ENCODE data around the gene PLEKHS1. TPM values are rescaled to one million over a fixed set of nuclear protein-coding genes. Genes with fewer than 3 reads are reported as not detected.

PLEKHS1 gene
- total RNA-seq, 1 donor from 2014 or later = 0.11 TPM

DNA sequence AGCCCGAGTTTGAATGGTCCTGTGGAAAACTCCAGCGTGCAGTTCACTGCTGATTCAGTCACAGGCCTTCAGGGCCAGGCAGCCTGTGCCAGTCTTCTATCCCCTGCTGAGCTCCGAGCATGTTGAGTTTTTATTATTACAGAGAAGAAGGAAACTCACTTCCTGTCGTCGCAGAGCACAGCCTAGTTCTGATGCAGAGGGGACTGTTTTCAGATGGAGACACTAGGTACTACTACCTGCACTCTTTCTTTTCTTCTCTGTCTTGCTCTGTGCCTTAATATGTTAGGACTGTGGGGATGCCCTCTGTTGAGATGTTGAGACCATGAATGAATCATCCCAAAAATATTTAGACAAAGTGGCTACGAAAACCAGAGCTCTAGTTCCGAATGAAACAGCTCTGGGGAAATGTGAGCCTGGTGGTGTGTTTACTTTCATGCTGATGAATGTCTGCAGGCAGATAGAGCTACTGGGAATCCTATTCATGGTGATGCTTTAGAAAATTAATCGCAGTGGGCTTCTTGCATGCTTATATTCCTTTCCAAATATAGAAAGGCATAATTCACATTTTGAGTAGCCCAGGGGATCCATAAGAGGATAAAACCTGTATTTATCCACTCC lies 42.2 kb upstream of the PLEKHS1 start:
- Mint-ChIP-seq H3K27me3 (ENCODE audit: unreplicated experiment) (no peaks in the 10 kb centered on the region), H3K27ac (ENCODE audit: unreplicated experiment) (peak overlapping the region; percentile 98), H3K36me3 (ENCODE audit: unreplicated experiment) (no peaks in the 10 kb centered on the region), H3K9me3 (ENCODE audit: unreplicated experiment) (no peaks in the 10 kb centered on the region), H3K4me3 (ENCODE audit: unreplicated experiment) (peak overlapping the region; percentile 66), H3K4me1 (ENCODE audit: unreplicated experiment) (peaks cover 66% of the 10 kb centered on the region)
- TF ChIP-seq, protein P1, sequence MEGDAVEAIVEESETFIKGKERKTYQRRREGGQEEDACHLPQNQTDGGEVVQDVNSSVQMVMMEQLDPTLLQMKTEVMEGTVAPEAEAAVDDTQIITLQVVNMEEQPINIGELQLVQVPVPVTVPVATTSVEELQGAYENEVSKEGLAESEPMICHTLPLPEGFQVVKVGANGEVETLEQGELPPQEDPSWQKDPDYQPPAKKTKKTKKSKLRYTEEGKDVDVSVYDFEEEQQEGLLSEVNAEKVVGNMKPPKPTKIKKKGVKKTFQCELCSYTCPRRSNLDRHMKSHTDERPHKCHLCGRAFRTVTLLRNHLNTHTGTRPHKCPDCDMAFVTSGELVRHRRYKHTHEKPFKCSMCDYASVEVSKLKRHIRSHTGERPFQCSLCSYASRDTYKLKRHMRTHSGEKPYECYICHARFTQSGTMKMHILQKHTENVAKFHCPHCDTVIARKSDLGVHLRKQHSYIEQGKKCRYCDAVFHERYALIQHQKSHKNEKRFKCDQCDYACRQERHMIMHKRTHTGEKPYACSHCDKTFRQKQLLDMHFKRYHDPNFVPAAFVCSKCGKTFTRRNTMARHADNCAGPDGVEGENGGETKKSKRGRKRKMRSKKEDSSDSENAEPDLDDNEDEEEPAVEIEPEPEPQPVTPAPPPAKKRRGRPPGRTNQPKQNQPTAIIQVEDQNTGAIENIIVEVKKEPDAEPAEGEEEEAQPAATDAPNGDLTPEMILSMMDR (IDR thresholded peaks at IDR 0.05) = no peak
- DNase-seq (ENCODE audit: extremely low spot score, unreplicated experiment) = no peak

DNA sequence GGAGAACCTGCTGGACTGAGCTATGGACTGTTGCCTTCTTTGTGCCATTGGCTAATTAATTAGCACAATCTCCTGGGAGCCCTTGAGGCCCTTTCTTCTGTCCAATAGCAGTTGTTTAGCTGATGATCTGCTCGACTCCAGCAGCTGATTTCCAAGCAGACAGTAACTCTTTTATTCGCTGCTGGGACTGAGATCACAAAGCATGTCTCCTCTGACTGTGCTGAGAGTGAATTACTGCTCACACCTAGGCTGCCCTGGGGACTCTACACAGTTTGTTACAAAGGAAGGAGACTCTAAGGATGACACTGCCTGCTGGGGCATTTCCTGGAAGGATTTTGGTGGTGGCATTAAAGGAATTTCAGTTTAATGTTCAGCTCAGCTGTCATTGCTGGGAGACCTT lies 40.3 kb upstream of the PLEKHS1 start:
- Mint-ChIP-seq H3K27me3 (ENCODE audit: unreplicated experiment) (no peaks in the 10 kb centered on the region), H3K4me1 (ENCODE audit: unreplicated experiment) (peaks cover 53% of the 10 kb centered on the region), H3K27ac (ENCODE audit: unreplicated experiment) (peak overlapping the region; percentile 98)

DNA sequence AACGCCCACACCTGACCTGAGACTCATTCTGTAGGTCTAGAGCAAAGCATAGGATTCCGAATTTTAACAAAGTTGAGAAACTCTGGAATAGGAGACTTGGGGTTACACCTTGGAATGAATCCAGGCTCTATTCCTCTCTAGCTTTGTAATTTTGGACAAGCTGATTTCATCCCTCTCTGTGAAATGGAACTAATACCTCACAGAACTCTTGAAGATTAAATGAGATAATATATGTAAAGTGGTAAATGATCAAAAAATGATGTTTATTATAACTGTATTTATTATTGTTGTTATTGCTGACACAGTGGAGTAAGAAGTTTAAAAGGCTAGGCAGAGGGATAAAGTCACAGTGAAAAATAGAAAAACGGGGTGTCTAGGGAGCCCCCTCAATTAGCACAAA lies 39.5 kb upstream of the PLEKHS1 start:
- Mint-ChIP-seq H3K4me3 (ENCODE audit: unreplicated experiment) (no peak overlapping the region), H3K27ac (ENCODE audit: unreplicated experiment) (no peak overlapping the region)

More for the DNA sequence above, 40.3 kb upstream of the PLEKHS1 start:
- TF ChIP-seq, protein P1 (IDR thresholded peaks at IDR 0.05) = no peak
- H3K9me3 Mint-ChIP-seq (ENCODE audit: unreplicated experiment) = no peaks in the 10 kb centered on the region
- H3K36me3 Mint-ChIP-seq (ENCODE audit: unreplicated experiment) = peaks cover 3% of the 10 kb centered on the region
- no peak overlapping the region for H3K4me3 Mint-ChIP-seq (ENCODE audit: unreplicated experiment)
- no peak for DNase-seq (ENCODE audit: extremely low spot score, unreplicated experiment)

DNA sequence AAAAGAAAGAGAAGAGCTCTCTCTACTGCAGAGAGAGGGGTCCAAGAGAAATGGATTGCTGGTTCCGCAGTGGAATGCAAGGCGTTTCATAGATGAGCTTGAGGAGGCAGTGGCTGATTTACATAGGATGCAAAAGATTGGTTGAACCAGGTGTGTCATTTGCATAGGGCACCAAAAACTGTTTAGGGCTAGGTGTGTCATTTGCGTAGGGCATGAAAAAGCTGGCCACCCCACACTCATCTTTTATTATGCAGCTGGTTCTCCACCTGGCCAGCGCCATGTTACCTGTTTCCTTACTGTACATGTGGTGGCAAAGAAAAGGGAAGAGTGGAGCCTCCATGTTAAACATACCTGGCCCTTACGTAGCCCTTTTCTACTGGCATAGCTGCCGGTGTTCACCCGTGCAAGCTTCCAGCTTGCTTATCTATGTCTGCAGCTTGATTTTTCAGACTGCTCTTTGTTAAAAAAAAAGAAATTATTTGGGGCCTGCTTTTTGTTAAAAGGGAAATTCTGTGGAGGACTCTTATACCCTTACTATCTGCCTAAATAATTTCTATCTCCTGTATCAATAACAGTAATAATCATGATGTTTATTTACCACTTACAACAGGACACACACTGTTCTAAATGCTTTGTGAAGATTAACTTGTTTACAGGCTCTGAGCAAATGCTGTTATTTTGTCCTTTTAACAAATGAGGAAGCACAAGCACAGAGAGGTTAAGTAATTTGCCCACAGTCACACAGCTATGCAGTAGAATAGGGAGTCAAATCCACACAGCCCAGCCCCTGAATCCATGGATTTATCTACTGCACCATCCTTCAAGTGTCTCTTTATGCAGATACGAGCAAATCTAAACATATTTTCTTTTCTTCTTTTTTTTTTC lies 38.5 kb upstream of the PLEKHS1 start:
- H3K27me3 Mint-ChIP-seq (ENCODE audit: unreplicated experiment) = no peaks in the 10 kb centered on the region
- no peak overlapping the region for H3K4me3 Mint-ChIP-seq (ENCODE audit: unreplicated experiment)
- DNase-seq (ENCODE audit: extremely low spot score, unreplicated experiment) = no peak
- H3K9me3 Mint-ChIP-seq (ENCODE audit: unreplicated experiment) = peaks cover under 1% of the 10 kb centered on the region
- TF ChIP-seq, protein P1 (IDR thresholded peaks at IDR 0.05) = no peak
- H3K36me3 Mint-ChIP-seq (ENCODE audit: unreplicated experiment) = peaks cover 8% of the 10 kb centered on the region
- no peak overlapping the region for H3K27ac Mint-ChIP-seq (ENCODE audit: unreplicated experiment)
- peaks cover 37% of the 10 kb centered on the region for H3K4me1 Mint-ChIP-seq (ENCODE audit: unreplicated experiment)

More for the DNA sequence above, 39.5 kb upstream of the PLEKHS1 start:
- DNase-seq (ENCODE audit: extremely low spot score, unreplicated experiment) = no peak
- Mint-ChIP-seq H3K36me3 (ENCODE audit: unreplicated experiment) (peaks cover 3% of the 10 kb centered on the region), H3K27me3 (ENCODE audit: unreplicated experiment) (no peaks in the 10 kb centered on the region), H3K4me1 (ENCODE audit: unreplicated experiment) (peaks cover 45% of the 10 kb centered on the region), H3K9me3 (ENCODE audit: unreplicated experiment) (no peaks in the 10 kb centered on the region)
- TF ChIP-seq, protein P1 (IDR thresholded peaks at IDR 0.05) = no peak

DNA sequence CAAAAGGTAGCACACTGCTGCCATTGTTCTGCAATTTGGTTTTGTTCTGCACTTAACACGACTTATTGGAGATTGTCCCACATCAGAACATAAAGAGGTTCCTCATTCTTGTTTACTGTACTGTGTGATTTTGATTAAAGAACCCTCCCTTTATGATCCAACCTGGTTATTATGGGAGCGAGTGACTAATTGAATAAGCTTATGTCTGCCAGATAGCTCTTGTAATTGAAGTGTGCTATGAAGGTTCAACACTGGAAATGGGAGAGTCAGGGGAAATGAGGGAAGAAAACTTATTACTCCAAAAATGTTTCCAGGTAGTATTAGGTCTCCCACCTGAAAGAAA lies 37.9 kb upstream of the PLEKHS1 start:
- no peak overlapping the region for H3K27ac Mint-ChIP-seq (ENCODE audit: unreplicated experiment)
- H3K27me3 Mint-ChIP-seq (ENCODE audit: unreplicated experiment) = no peaks in the 10 kb centered on the region
- H3K4me1 Mint-ChIP-seq (ENCODE audit: unreplicated experiment) = peaks cover 31% of the 10 kb centered on the region
- peaks cover 13% of the 10 kb centered on the region for H3K36me3 Mint-ChIP-seq (ENCODE audit: unreplicated experiment)
- TF ChIP-seq, protein P1 (IDR thresholded peaks at IDR 0.05) = no peak
- H3K4me3 Mint-ChIP-seq (ENCODE audit: unreplicated experiment) = no peak overlapping the region
- DNase-seq (ENCODE audit: extremely low spot score, unreplicated experiment) = no peak
- peaks cover 5% of the 10 kb centered on the region for H3K9me3 Mint-ChIP-seq (ENCODE audit: unreplicated experiment)

Data from osteocyte (in vitro differentiated cells).